GM23338 (cell line): Measurements from ENCODE around the gene TESK2. TPM values are rescaled to one million over a fixed set of nuclear protein-coding genes. Genes with fewer than 3 reads are reported as not detected.

Source experiments
- ATAC-seq: fragments of 200-7000 bp; cut with Tn5 transposase; 3 replicates; pipeline ENCODE4 v1.9.1; 2020
- DNase-seq: peaks from one replicate; pipeline ENCODE4 v3.0.0-alpha.2; 2015; ENCODE audit warnings: low spot score
- H2AFZ ChIP-seq: fragments of 200-600 bp; sonication (generic); 2 replicates; pipeline ENCODE4 v1.8.0; 2016; ENCODE audit warnings: antibody characterized with exemption, mild to moderate bottlenecking, moderate library complexity
- H3F3A ChIP-seq: fragments of 200-600 bp; sonication (generic); replicated peaks from 2 replicates; pipeline ENCODE4 v1.8.0; 2017; ENCODE audit warnings: antibody characterized with exemption, mixed run types, low read depth
- H3K27ac ChIP-seq: fragments of 200-600 bp; sonication (generic); 2 replicates; pipeline ENCODE4 v1.6.1; 2016; ENCODE audit warnings: low read depth
- H3K27me3 ChIP-seq: fragments of 200-600 bp; sonication (generic); 2 replicates; pipeline ENCODE4 v1.8.0; 2016; ENCODE audit warnings: mild to moderate bottlenecking, mixed run types, moderate library complexity; ENCODE audit not compliant: insufficient read depth
- H3K36me3 ChIP-seq: fragments of 200-600 bp; sonication (generic); 2 replicates; pipeline ENCODE4 v1.8.0; 2016; ENCODE audit warnings: mild to moderate bottlenecking; ENCODE audit not compliant: insufficient read depth
- H3K4me1 ChIP-seq: fragments of 200-600 bp; sonication (generic); 2 replicates; pipeline ENCODE4 v1.8.0; 2016; ENCODE audit warnings: mild to moderate bottlenecking, moderate library complexity; ENCODE audit not compliant: insufficient read depth
- H3K4me2 ChIP-seq: fragments of 200-600 bp; sonication (generic); 2 replicates; pipeline ENCODE4 v1.7.1; 2017; ENCODE audit warnings: mixed run types
- H3K4me3 ChIP-seq: fragments of 200-600 bp; sonication (generic); 2 replicates; pipeline ENCODE4 v1.6.1; 2016; ENCODE audit warnings: mixed run types
- H3K79me2 ChIP-seq: fragments of 200-600 bp; sonication (generic); replicated peaks from 2 replicates; pipeline ENCODE4 v1.8.0; 2017; ENCODE audit warnings: mild to moderate bottlenecking; ENCODE audit not compliant: insufficient read depth
- H3K9me2 ChIP-seq: fragments of 200-600 bp; sonication (generic); 2 replicates; pipeline ENCODE4 v1.8.0; 2017; ENCODE audit not compliant: insufficient read depth
- H4K20me1 ChIP-seq: fragments of 200-600 bp; sonication (generic); replicated peaks from 2 replicates; pipeline ENCODE4 v1.8.0; 2017; ENCODE audit warnings: mild to moderate bottlenecking; ENCODE audit not compliant: insufficient read depth
- H3K27ac Mint-ChIP-seq: 2 replicates; pipeline ENCODE4 v1.8.0; 2020; ENCODE audit warnings: inconsistent platforms, mild to moderate bottlenecking, moderate library complexity, mixed read lengths
- H3K27me3 Mint-ChIP-seq: 3 replicates; pipeline ENCODE4 v1.8.0; 2022; ENCODE audit warnings: low read depth, mild to moderate bottlenecking, moderate library complexity, mixed read lengths, inconsistent platforms; ENCODE audit not compliant: insufficient read depth, poor library complexity
- H3K36me3 Mint-ChIP-seq: 3 replicates; pipeline ENCODE4 v1.8.0; 2021; ENCODE audit warnings: low read depth, mild to moderate bottlenecking, inconsistent platforms, moderate library complexity, mixed read lengths
- H3K4me1 Mint-ChIP-seq: 3 replicates; pipeline ENCODE4 v1.8.0; 2020; ENCODE audit warnings: mild to moderate bottlenecking, inconsistent platforms, mixed read lengths
- H3K4me3 Mint-ChIP-seq: 3 replicates; pipeline ENCODE4 v1.8.0; 2021; ENCODE audit warnings: moderate library complexity, mild to moderate bottlenecking, inconsistent platforms, mixed read lengths
- H3K9me3 Mint-ChIP-seq: 3 replicates; pipeline ENCODE4 v1.8.0; 2020; ENCODE audit warnings: moderate library complexity, mild to moderate bottlenecking, inconsistent platforms, mixed read lengths
- CREB1 ChIP-seq: fragments of 250-450 bp; sonication (Bioruptor Pico); IDR thresholded peaks from 2 replicates; pipeline ENCODE4 v1.5.0; 2020; ENCODE audit warnings: low read depth, mild to moderate bottlenecking, moderate library complexity
- CTCF ChIP-seq, 2 experiments: fragments of 200-600 bp in 1 of 2; sonication (generic) in 1 of 2; conservative IDR thresholded peaks; 2 replicates each; pipeline versions ENCODE4 v1.5.1 to v1.6.1; 2016 to 2017; ENCODE audit warnings: antibody characterized with exemption in 2 of 2, low read depth in 2 of 2, mild to moderate bottlenecking in 2 of 2, moderate library complexity in 1 of 2
- ETS1 ChIP-seq: IDR thresholded peaks from 2 replicates; pipeline ENCODE4 v1.6.1; 2016; ENCODE audit warnings: antibody characterized with exemption
- EZH2 ChIP-seq: fragments of 200-600 bp; sonication (generic); IDR thresholded peaks from one replicate; pipeline ENCODE4 v1.8.0; 2017; ENCODE audit warnings: antibody characterized with exemption, mild to moderate bottlenecking, low read depth; ENCODE audit not compliant: unreplicated experiment
- EZH2phosphoT487 ChIP-seq: fragments of 200-600 bp; sonication (generic); IDR thresholded peaks from one replicate; pipeline ENCODE4 v1.8.1; 2018; ENCODE audit warnings: antibody characterized with exemption; ENCODE audit not compliant: unreplicated experiment
- JUNB ChIP-seq: IDR thresholded peaks from one replicate; pipeline ENCODE4 v1.6.1; 2016; ENCODE audit warnings: antibody characterized with exemption; ENCODE audit not compliant: unreplicated experiment
- STAT1 ChIP-seq: IDR thresholded peaks from one replicate; pipeline ENCODE4 v1.6.1; 2016; ENCODE audit warnings: antibody characterized with exemption; ENCODE audit not compliant: unreplicated experiment
- ZNF114 ChIP-seq: fragments of 250-450 bp; sonication (Bioruptor Pico); IDR thresholded peaks from 2 replicates; pipeline ENCODE4 v1.5.0; 2020; ENCODE audit warnings: mild to moderate bottlenecking, moderate library complexity
- ZNF331 ChIP-seq: fragments of 250-450 bp; sonication (Bioruptor Pico); IDR thresholded peaks from 2 replicates; pipeline ENCODE4 v1.5.0; 2020; ENCODE audit warnings: low read depth, mild to moderate bottlenecking, moderate library complexity
- ZNF462 ChIP-seq: fragments of 250-450 bp; sonication (Bioruptor Pico); IDR thresholded peaks from 2 replicates; pipeline ENCODE4 v1.5.0; 2020; ENCODE audit warnings: mild to moderate bottlenecking, moderate library complexity
- polyA plus RNA-seq: library from polyadenylated mRNA; unstranded; fragments of >200 nt; fragmentation: Nextera tagmentation; extraction: Ambion mirVana; gene quantifications from 2 replicates; pipeline ENCODE4 v1.2.1, GENCODE V29; 2016
- total RNA-seq: library from RNA; depleted of rRNA; stranded (reverse); fragments of >200 nt; shearing (Covaris generic); gene quantifications from 2 replicates; pipeline ENCODE4 v1.2.3, GENCODE V29; 2014

The TESK2 gene
- total and polyA plus RNA-seq, 2 experiments from 2014 or later, result 5.2 to 14.0 TPM

- Mint-ChIP-seq H3K4me1 (peaks cover 17% of the 10 kb centered on the region), H3K27me3 (peaks cover 9% of the 10 kb centered on the region), H3K27ac (peak overlapping the region; percentile 95; the same call in 1 of the 2 replicates), H3K9me3 (peaks cover 11% of the 10 kb centered on the region), H3K36me3 (peaks cover 16% of the 10 kb centered on the region), H3K4me3 (peak overlapping the region; percentile 98)
- Histone ChIP-seq H2AFZ (peak overlapping the region; percentile 80), H3K4me2 (peak overlapping the region; percentile 90), H3K27ac (peak overlapping the region; percentile 28; the same call in 1 of the 2 replicates), H3K27me3 (no peaks in the 10 kb centered on the region), H3K4me1 (peaks cover 12% of the 10 kb centered on the region; the same call in 1 of the 2 replicates), H3K36me3 (no peaks in the 10 kb centered on the region; the same call in 1 of the 2 replicates), H3K4me3 (peak overlapping the region; percentile 70), H4K20me1 (peaks cover 5% of the 10 kb centered on the region), H3K79me2 (peaks cover 16% of the 10 kb centered on the region), H3K9me2 (no peaks in the 10 kb centered on the region), H3F3A (0 out of 2 replicates have a peak, but pooled peaks cover 21% of the 10 kb centered on the region)
- DNase-seq (no peak), ATAC-seq (no peak; the same call in 2 of the 3 replicates)
- TF ChIP-seq ZNF331 (CRISPR knock-in tag) (no peak), STAT1 (no peak), CTCF (conservative IDR thresholded peaks at IDR 0.05; ENCODE audit: low read depth in 2 of 2) (no peak), ZNF114 (CRISPR knock-in tag) (no peak), JUNB (no peak), CREB1 (CRISPR knock-in tag) (no peak), EZH2 (no peak), ZNF462 (CRISPR knock-in tag) (no peak), EZH2phosphoT487 (no peak), ETS1 (no peak)
Measured at GRCh38 chr1:45499415-45499769, 8.4 kb upstream of the TESK2 start.
